Fibroblast of skin of back (primary cell): ENCODE data around the gene KAT2B.

Source experiments
- DNase-seq: peaks from one replicate; pipeline ENCODE4 v3.0.0-alpha.2; 2013

Gene KAT2B

DNA sequence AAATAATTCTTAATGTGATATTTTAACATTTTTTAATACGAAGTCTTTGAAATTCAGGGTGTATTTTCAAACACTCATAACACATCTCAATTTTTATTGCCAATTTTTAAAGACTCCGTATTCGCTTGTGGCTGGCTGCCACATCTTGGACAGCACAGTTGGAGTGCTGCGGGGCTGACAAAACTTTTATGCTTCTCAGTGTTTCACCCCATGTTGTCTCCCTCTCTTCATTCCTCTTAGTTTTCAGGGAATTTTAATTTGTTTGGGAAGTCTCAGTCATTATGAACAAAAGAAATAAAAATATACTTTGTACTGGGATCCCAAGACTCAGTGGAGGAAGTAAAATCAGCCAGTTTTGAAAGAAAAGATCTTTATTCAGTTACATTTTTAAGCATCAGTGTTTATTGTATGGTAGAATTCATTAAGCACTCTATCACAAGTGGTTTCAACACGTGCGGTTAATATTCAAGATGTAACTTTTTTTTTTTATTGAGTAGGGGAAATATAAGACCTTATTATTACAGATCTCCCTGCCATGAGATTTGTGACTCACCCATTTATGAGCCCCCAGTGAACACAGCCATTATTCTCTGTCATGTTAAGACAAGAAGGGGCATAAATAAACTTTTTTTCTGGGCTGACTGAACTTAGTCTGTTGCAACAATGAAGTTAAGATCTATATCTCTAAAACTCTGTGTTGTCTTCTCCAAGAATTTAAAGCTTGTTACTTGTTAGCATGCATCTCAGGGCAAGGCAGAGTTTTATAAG lies 26.8 kb downstream of the KAT2B start:
- DNase-seq, result no peak

DNA sequence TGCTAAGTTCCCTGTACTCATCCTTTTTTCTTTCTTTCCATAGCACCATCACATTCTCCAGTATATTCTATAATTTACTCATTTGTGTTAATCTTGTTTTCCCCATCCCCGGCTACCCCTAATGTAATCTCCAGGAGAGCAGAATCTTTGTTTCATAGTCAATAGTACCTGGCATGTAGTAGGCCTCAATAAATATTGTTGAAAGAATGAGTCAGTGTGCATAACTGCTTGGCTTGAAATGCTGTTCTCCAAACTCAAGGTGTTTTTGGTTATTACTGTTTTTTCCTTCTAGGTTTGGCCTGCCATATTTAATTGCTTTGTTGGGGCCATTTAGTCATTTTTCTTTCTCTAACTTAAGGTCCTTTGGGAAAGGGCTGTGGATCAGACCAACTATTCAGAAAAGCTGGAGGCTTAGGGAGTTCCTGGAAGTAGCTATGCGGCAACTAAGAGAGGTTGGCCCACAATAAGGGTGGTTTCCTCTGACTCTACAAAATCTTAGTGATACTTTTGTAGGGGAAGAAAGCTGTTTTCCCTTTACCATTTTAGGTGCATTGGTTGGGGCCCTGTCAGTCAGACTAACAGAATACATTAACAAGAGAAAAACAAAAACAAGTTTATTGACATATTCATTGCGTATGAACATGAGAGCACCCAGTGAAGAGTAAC lies 28.4 kb downstream of the KAT2B start:
- DNase-seq, result no peak

DNA sequence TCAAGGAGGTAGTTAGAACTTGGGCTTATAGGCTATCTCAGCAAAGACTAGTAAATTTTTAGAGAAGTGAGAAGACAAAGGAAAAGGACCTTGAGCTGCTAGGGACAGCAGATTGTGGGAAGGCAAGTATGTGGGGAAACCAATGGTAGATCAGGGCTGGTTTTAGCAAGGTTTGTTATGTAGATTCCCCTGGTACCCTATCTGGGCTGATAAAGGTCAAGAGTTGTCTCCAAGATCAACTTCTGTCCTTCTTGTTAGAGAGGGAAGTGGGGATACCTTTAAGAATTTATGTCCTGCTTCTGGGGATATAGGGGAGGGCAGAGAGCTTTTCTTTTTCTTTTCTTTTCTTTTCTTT lies 28.9 kb downstream of the KAT2B start:
- DNase-seq, result no peak

DNA sequence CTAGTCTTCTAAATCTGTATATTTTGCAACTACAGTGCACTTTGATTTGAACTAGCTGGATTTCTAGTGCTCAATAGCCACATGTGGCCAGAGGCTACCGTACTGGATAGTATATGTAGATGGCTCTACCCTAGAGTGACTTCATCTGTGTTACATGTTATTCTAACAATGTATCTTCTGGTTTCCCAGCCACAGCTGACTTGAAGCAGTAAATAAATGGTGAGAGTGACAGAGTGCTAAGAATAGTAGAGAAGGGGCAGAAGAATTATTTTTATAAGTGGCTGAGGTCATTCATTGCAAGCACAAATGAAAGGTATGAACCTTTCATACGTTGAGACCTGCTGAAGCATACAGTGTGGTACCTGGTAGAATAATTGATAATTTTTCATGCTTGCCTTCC lies 30.9 kb downstream of the KAT2B start:
- DNase-seq, result no peak

DNA sequence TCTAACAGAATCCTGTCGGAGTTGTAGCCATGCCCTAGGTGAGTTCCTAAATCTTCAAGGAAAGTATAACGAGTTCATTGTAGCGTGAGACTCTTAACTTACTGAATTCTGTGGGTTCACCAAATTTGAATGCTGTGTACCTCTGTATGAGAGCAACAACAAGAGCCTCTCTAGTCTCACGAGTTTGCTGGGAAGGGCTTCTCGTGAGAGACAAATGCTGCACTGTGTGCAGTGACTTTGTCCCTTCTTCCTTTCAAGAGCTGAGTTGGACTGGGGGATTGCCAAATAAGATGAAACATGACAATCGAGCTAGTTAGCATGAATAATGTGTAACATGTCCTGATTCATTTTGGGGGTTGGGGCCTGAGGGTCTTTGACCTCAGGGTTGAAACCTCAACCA lies 32.2 kb downstream of the KAT2B start:
- no peak for DNase-seq

DNA sequence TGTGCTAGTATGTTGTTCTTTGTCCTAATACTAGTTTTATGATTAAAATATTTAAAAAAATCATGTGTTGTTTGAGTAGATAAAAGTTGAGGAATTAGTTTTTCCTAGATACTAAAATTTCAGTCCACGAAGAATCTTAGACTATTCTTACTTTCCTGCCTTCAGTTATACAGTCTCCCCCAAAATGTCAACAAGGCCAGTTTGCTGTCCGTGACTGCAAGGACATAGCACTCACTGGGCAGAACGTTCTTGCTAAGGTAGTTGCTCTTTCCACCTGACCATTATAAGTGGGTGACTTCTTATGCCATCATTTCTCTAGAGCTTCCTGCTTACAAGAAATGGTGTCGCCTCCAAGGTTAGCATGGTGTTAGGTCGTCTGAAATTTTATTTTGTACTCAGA lies 32.8 kb downstream of the KAT2B start:
- DNase-seq, result no peak

DNA sequence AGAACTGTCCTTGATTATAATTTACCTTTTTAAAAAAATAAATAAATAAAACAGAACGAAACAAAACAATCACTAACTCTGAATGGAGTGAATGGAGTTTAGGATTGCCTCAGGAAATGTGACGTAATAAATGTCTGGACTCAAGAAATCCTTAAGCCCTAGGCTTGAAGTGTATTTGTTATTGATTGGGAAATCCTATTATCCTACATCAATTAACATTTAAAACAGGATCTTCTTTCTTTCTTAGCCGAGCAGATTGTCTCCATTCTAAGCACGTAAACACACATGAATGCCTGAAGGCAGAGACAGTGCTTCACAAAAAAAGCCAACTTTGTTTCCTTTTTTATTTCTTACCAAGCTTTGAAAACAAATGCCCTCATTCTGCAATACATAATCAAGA lies 33.4 kb downstream of the KAT2B start:
- no peak for DNase-seq

DNA sequence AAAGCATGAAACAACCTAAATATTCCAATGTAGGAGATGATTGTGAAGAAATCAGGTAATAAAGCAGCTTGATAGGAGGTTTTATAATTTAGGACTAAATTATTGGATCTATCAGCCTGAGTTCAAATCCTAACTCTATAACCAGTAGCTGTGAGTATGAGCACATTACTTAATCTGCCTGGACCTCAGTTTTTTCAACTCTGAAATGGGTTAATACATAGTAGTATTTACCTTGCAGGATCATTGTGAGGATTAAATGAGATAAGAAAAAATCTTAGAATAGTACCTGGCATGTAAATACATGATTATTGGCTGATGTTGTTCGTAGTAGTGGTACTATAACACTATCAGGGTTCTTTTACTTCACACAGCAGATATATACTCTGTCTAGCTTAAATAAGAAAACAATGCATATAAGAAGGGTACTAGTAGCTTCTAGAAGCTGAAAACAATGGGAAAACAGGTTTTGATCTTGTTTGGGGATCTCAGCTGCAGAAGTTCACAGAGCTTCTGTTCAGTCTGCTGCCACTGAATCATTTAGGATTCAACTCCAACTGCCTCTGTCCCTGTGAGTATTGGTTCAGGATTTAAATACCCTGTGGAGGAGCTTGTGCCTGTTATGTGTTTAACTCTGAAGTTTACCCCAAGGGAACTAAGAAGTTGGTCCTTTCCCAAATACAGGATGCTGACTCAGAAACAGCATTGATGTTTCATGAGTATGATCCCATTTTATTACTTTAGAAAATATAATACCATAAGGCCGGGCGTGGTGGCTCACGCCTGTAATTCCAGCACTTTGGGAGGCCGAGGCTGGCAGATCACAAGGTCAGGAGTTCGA lies 34.2 kb downstream of the KAT2B start:
- peak; percentile 46 for DNase-seq

DNA sequence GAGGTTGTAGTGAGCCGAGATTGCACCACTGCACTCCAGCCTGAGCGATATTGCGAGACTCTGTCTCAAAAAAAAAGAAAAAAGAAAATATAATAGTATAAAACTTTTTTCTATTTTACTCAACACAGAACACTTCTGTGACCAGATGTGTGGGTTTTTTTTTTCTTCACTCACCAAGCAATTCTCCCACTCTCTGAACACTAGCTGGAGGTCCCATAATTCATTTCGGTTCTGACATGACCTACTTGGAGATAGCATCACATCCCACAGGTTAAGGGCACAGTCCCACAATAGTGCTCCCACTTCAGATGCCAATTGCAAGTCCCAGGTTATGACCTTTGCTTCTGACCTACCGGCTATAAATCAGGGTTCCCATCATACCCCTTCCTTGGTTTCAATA lies 35.0 kb downstream of the KAT2B start:
- DNase-seq, result no peak

DNA sequence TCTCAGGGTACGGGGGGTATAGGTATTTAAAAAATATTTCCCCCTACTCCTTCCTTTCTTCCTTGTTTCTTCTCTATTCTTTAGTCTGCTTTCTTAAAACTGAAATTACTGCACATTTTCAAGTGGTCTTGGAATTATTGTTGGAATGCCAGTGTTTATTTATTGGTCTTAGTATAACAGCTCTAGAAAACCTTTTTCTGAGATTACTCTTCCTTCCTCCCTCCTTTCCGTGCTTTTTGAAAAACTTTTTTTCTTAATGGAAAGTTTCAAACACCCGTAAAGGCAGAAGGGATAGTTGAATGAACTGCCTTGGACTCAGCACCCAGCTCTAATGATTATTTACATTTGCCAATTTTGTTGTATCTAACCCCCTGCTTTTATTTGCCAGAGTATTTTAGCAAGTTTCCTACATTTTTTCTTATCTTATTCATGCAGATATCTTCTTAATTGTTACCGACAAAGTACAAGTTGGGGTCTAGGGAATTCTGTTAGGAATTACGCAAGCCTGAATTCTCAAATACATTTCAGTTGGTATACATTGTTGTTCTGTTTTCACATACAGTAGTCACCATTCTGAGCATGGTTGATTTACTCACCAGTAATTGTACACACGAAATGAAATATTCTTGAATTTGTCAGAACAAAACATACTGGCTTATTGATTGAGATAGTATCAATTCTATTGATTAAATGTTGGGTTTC lies 36.2 kb downstream of the KAT2B start:
- no peak for DNase-seq

DNA sequence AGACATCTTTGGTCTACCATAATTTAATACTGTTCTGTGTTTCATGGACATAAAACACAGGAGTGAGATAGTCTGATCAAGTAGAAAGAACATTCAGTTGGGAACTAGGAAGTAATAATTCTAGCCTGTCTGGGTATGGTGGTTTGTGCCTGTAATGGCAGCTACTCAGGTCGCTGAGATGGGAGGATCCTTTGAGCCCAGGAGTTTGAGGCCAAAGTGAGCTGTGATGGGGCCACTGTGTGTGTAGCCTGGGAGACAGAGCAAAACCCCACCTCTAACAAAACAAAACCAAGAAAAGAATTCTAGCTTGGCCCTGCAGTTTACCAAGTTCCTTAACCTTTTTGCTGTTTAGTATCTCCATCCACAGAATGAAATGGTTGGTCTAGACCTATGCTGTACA lies 36.8 kb downstream of the KAT2B start:
- no peak for DNase-seq

DNA sequence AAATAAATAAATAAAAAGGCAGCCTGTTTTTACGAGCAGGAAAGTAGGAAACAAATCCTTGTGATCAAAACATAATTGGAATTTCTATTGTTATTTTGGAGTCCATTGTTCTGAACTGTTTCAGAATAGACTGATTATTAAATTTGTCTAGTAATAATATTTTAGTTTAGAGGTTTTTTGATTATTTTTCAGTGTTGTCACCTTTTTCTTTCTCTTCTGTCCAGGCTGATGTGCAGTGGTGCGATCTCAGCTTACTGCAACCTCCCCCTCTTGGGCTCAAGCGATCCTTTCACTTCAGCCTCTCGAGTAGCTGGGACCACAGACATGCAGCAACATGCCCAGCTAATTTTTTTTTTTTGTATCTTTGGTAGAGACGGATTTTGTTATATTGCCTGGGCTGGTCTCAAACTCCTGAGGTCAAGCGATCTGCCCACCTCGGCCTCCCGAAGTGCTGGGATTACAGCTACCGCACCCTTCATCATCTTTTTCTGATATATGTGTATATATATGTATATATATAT lies 38.0 kb downstream of the KAT2B start:
- no peak for DNase-seq

DNA sequence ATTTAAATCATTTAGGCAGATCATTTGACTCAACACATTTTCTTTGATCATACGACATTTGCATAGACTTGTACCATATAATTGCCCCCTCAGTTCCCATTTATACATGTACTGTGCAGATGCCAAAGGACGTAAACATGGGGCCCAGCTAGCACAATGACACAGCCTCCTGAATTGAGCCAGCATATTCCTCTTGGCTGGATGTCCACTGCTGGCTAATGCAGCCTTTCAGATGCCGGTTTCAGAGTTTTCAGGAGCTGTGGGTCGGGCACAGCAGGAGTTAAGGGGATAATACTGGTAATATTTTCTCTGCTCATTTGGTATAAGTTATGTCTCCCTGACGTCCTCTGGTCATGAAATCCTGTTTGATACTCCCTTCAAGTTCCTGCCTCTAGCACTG lies 39.4 kb downstream of the KAT2B start:
- no peak for DNase-seq

DNA sequence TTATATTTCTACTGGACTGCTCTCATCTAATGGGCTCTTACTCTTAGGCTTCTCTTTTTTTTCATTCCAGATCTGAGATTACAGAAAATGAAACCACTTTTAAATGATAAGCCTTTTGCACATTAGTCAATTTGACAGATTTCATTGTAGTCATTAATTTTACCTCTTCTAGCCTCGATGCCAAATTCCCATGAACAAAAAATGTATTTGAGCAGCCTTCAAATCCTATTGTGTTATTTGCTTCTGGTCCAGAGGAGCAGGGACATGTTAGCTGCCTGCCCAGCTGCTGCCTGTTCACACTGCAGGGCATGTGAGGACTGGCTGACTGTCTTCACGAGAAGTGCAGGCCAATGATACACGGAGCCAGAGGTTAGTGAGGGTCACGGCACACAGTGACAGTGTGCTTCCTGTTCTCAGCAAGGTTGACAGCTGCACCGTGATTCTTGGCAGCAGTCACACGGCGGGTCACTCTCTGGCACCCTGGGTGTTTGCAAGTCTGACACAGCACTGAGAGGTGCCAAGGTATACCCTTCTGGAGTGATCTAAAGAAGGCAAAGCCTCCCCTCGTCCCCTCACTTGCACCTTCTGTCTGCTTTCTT lies 40.8 kb downstream of the KAT2B start:
- no peak for DNase-seq

DNA sequence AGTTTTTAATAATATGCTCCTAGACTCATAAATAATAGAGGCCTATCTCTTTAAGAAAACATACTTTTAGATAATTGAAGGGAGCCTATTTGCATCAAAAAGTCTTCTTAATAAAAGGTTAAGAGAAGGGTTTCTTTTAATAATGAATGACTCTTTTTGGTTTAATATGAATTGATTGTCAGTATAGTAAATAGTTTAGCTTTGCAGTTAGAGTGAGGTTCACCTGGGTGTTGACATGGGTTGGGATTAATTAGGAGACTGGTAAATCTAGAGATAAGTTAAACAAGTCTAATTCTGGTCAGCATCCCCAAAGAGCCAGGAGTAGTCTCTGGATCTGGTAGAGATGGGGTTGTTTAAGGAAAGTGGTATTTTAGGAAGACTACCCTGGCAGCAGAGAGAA lies 43.0 kb downstream of the KAT2B start:
- DNase-seq, result no peak

DNA sequence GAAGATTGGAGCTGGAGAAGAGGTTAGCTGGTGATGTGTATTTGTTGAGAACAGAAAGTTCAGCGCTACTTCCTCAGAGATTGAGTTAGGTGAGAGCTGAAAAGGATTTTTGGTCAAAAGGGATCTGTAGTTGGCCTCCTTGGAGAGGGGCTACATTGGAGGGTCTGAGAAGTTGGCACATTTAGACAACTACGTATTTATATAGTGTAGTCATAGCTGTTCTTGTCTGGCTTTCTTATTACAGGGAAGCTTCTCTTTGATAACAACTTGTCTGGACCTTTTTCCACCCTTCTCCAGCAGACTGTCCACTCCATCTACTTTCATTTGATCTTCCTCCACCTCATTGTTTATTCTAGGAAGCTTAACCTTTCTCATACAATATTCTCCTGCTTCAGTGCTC lies 43.7 kb downstream of the KAT2B start:
- no peak for DNase-seq

DNA sequence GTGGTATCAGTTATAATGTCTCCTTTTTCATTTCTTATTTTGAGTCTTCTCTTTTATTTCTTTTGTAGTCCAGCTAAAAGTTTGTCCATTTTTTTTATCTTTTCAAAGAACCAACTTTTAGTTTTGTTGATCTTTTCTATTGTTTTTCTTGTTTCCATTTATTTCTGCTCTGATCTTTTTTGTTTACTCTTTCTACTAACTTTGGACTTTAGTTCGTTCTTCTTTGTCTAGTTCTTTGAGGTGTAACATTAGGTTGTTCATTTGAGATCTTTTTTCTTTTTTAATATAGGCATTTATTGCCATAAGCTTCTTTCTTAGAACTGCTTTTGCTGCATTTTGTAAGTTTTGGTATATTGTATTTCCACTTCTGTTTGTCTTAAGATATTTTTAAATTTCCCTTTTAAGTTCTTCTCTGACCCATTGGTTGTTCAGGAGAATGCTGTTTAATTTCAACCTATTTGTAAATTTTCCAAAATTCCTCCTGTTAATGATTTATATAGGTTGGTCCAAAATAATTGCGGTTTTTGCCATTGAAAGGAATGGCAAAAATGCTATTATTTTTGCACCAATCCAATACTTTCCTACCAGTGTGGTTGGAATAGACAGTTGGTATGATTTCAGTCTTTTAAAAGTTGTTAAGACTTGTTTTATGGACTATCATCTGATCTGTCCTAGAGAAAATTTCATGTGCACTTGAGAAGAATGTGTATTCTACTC lies 51.2 kb downstream of the KAT2B start:
- no peak for DNase-seq

DNA sequence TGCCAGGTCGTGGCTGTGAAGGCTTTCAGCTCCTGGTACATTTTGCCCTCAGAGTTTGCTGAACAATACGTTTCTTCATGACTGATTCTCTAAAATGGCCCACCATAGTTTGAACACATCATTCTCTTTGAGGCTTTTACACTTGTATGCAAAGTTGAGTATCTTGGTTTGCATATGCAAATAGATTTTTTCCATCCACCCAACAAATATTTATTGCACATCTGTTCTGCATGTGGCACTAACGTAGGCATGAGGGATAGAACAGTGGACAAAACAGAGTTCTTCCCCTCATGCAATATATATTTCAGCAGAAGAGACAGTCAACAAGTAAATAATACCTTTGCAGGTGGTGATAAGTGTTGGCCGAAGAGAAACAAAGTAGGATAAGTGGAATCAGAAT lies 55.2 kb downstream of the KAT2B start:
- DNase-seq, result no peak

DNA sequence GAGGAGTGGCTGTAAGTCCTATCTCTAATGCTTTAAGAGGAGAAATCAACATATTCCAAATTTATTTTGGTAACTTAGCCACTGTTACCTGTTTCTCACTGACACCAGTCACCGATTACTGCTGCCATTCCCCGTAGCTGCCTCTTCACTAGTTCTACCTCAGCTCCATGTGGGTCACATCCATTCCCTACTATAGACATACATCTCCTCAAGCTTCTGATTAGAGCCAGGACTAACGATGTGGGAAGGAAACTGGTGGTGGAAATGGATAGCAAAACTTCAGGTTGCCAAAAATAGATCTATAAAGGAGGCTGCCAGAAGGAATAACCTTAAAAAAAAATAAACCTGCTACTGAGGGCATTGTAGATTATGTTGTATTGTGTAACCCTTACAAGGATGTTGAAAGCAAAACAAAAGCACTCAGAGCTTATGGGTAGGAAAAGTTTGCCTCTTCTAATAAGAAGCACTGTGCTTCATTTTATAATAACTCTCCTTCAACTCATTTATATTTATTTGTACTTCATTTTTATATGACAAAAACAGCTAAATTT lies 56.0 kb downstream of the KAT2B start:
- no peak for DNase-seq

DNA sequence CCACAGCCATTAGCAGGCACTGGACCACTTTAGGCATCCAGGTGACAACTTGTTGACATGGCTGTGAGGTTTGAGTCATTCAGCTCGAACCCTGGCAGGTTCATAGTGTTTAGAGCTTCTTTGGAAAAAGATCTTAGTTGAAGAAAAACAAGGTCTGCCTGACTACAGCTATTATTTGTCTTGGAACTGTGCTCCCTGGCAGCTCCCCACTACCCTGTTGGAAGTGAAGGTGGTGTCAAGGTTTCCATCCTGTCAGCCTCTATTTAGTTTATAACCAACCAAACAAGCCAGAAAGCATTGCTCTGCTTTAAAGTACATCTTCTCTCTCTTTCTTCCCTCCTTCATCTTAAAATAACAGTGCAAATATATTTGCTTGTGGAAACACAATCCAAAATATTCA lies 56.8 kb downstream of the KAT2B start:
- DNase-seq, result no peak

DNA sequence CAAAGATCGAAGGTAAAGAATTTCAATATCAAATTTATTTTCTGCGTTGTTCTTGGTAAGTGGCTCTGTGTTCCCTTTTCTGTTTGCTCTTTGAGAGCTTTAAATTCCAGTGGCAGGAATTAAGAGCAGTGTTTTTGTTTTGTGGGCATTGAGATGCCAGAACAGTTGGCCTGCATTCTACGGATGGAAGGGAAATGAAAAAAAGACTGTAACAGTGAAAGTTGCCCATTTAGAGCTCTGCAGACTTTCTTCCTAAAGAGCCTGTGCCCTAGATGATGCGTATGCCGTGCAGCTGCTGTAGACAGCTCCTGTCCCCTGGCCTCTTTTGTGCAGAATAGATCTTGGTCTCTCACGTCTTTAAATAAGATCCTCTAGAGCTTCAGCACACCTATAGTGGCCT lies 58.8 kb downstream of the KAT2B start:
- no peak for DNase-seq
